Measurements from ENCODE around the gene CDR2. TPM values are rescaled to one million over a fixed set of nuclear protein-coding genes. Genes with fewer than 3 reads are reported as not detected.

CDR2 gene
- total and polyA plus RNA-seq, 7 donors: 14.6 to 32.3 (median 22.5) TPM

- Histone ChIP-seq H3K4me3 (no peak overlapping the region), H3K9me3 (no peaks in the 10 kb centered on the region), H3K27ac (no peak overlapping the region), H3K4me1 (peaks cover 0 to 6% (median 2%) of the 10 kb centered on the region in 4 donors), H3K36me3 (peaks cover 23 to 86% (median 41%) of the 10 kb centered on the region in 4 donors), H3K27me3 (no peaks in the 10 kb centered on the region)
- 45 to 55% methylated on average over 16 of the region's 16 CpGs for WGBS, 2 donors
- DNase-seq: peak; percentile 86
- peak; percentile 90 to 95 (median 91) for TF ChIP-seq CTCF (IDR thresholded peaks at IDR 0.05)
- TF ChIP-seq POLR2AphosphoS5 (IDR thresholded peaks at IDR 0.05): peak in 2 of 4 donors; percentile 11 to 17
- no peak for TF ChIP-seq EP300 (IDR thresholded peaks at IDR 0.05)
- intact Hi-C loops (cut with DNase I): no loop called here
Observed at GRCh38 chr16:22321340-22322001, 52.9 kb downstream of the CDR2 start.

- Histone ChIP-seq H3K36me3 (peaks cover 17 to 86% (median 40%) of the 10 kb centered on the region in 4 donors), H3K4me3 (no peak overlapping the region), H3K27ac (no peak overlapping the region), H3K27me3 (no peaks in the 10 kb centered on the region), H3K9me3 (no peaks in the 10 kb centered on the region), H3K4me1 (peaks cover 0 to 6% (median 2%) of the 10 kb centered on the region in 4 donors)
- intact Hi-C loops (cut with DNase I): no loop called here
- TF ChIP-seq EP300 (IDR thresholded peaks at IDR 0.05): no peak
- TF ChIP-seq POLR2AphosphoS5 (IDR thresholded peaks at IDR 0.05): no peak
- no peak for TF ChIP-seq POLR2A (IDR thresholded peaks at IDR 0.05)
- no peak for TF ChIP-seq CTCF (IDR thresholded peaks at IDR 0.05)
- 83 to 88% methylated on average over 13 of the region's 13 CpGs for whole genome bisulfite sequencing, 2 donors
- no peak for DNase-seq
Observed at GRCh38 chr16:22320572-22321339, 53.7 kb downstream of the CDR2 start.

GRCh38 chr16:22318690-22319358, 55.6 kb downstream of the CDR2 start:
- no peak overlapping the region for H3K4me3 ChIP-seq
- H3K27me3 ChIP-seq: no peaks in the 10 kb centered on the region
- TF ChIP-seq CTCF (IDR thresholded peaks at IDR 0.05): peak in 3 of 4 experiments; percentile 29 to 51 (median 44)
- no peak for TF ChIP-seq POLR2A (IDR thresholded peaks at IDR 0.05)
- intact Hi-C loops (cut with DNase I): no loop called here
- no peak overlapping the region for H3K27ac ChIP-seq
- no peaks in the 10 kb centered on the region for H3K9me3 ChIP-seq
- peaks cover 0 to 6% (median 2%) of the 10 kb centered on the region in 4 donors for H3K4me1 ChIP-seq
- peaks cover 0 to 86% (median 32%) of the 10 kb centered on the region in 4 donors for H3K36me3 ChIP-seq
- DNase-seq: peak; percentile 66
- 72 to 86% methylated on average over 18 of the region's 18 CpGs for WGBS, 2 donors

GRCh38 chr16:22317625-22318024, 56.8 kb downstream of the CDR2 start:
- peaks cover 0 to 6% (median 2%) of the 10 kb centered on the region in 4 donors for H3K4me1 ChIP-seq
- no peak overlapping the region for H3K4me3 ChIP-seq
- H3K27ac ChIP-seq: no peak overlapping the region
- H3K36me3 ChIP-seq: peaks cover 0 to 88% (median 44%) of the 10 kb centered on the region in 4 donors
- WGBS, 2 donors: 91 to 95% methylated on average over 6 of the region's 6 CpGs
- no peaks in the 10 kb centered on the region for H3K9me3 ChIP-seq
- intact Hi-C loops (cut with DNase I): no loop called here
- no peaks in the 10 kb centered on the region for H3K27me3 ChIP-seq
- no peak for DNase-seq
- TF ChIP-seq POLR2A (IDR thresholded peaks at IDR 0.05) (no peak), EP300 (IDR thresholded peaks at IDR 0.05) (no peak), POLR2AphosphoS5 (IDR thresholded peaks at IDR 0.05) (no peak), CTCF (IDR thresholded peaks at IDR 0.05) (no peak)
